SK-N-SH (cell line): ENCODE results near the gene TTC23L. TPM values are rescaled to one million over a fixed set of nuclear protein-coding genes. Genes with fewer than 3 reads are reported as not detected.

Experiments used
- CTCF ChIA-PET: fragments of 300-600, 350-600 bp; formaldehyde crosslinking; extraction: SDS; loops from one replicate; lab custom pipeline; 2021; lab: Yijun Ruan, JAX
- POLR2A ChIA-PET: fragments of 350-600 bp; sonication (Branson Sonifier 250); formaldehyde crosslinking; extraction: SDS; loops from one replicate; lab custom pipeline; 2020; ENCODE audit warnings: antibody characterized with exemption, inconsistent platforms; lab: Yijun Ruan, JAX
- DNase-seq: peaks from one replicate; pipeline ENCODE4 v3.0.0; 2012
- H2AFZ ChIP-seq: fragments of 200-600 bp; sonication (generic); 2 replicates; pipeline ENCODE4 v1.8.1; 2016; ENCODE audit warnings: antibody characterized with exemption, mild to moderate bottlenecking, low read depth
- H3F3A ChIP-seq: fragments of 200-600 bp; sonication (generic); replicated peaks from 2 replicates; pipeline ENCODE3; 2016; ENCODE audit warnings: antibody characterized with exemption, mild to moderate bottlenecking; ENCODE audit not compliant: insufficient read depth
- H3K27ac ChIP-seq, 2 experiments: fragments of 200-500 bp in 1 of 2; fragments of 200-600 bp in 1 of 2; sonication (Bioruptor generic) in 1 of 2; sonication (generic), shearing (Covaris generic) in 1 of 2; 2 replicates each; pipeline versions ENCODE4 v1.5.1 to v1.6.1; 2014 to 2016; ENCODE audit warnings: low read depth in 2 of 2, inconsistent platforms in 1 of 2, low read length in 1 of 2, mild to moderate bottlenecking in 1 of 2, mixed read lengths in 1 of 2
- H3K27me3 ChIP-seq: fragments of 200-600 bp; sonication (generic), shearing (Covaris generic); 2 replicates; pipeline ENCODE4 v1.6.1; 2016; ENCODE audit warnings: mixed run types; ENCODE audit not compliant: insufficient read depth
- H3K36me3 ChIP-seq, 2 experiments: fragments of 200-500 bp in 1 of 2; fragments of 200-600 bp in 1 of 2; sonication (Bioruptor generic) in 1 of 2; sonication (generic) in 1 of 2; replicated peaks in 1 of 2; 2 replicates each; pipeline versions ENCODE3 to v1.5.1; 2014 to 2016; ENCODE audit warnings: low read length in 1 of 2, mild to moderate bottlenecking in 1 of 2; ENCODE audit not compliant: insufficient read depth in 2 of 2, control insufficient read depth in 1 of 2
- H3K4me1 ChIP-seq, 2 experiments: fragments of 200-500 bp in 1 of 2; fragments of 200-600 bp in 1 of 2; sonication (Bioruptor generic) in 1 of 2; sonication (generic), shearing (Covaris generic) in 1 of 2; 2 replicates each; pipeline versions ENCODE4 v1.5.1 to v1.6.1; 2014 to 2016; ENCODE audit warnings: low read depth in 1 of 2, low read length in 1 of 2, mixed run types in 1 of 2; ENCODE audit not compliant: insufficient read depth in 2 of 2, control insufficient read depth in 1 of 2
- H3K4me2 ChIP-seq: fragments of 200-600 bp; sonication (generic), shearing (Covaris generic); 2 replicates; pipeline ENCODE4 v1.6.1; 2017; ENCODE audit warnings: mixed run types
- H3K4me3 ChIP-seq, 2 experiments: fragments of 200-500 bp in 1 of 2; fragments of 200-600 bp in 1 of 2; sonication (Bioruptor generic) in 1 of 2; sonication (generic), shearing (Covaris generic) in 1 of 2; 2 replicates each; pipeline versions ENCODE4 v1.5.1 to v1.8.1; 2014 to 2016; ENCODE audit warnings: low read depth in 2 of 2, inconsistent platforms in 1 of 2, low read length in 1 of 2, mild to moderate bottlenecking in 1 of 2, mixed read lengths in 1 of 2, moderate library complexity in 1 of 2
- H3K79me2 ChIP-seq: fragments of 200-600 bp; sonication (generic); 2 replicates; pipeline ENCODE4 v1.8.1; 2017; ENCODE audit warnings: mild to moderate bottlenecking; ENCODE audit not compliant: insufficient read depth
- H3K9ac ChIP-seq: fragments of 200-600 bp; sonication (generic); 2 replicates; pipeline ENCODE4 v1.6.1; 2017; ENCODE audit warnings: mixed run types
- H3K9me2 ChIP-seq: fragments of 200-600 bp; sonication (generic); 2 replicates; pipeline ENCODE4 v1.6.1; 2017; ENCODE audit warnings: mixed run types
- H3K9me3 ChIP-seq: fragments of 200-600 bp; sonication (generic); 2 replicates; pipeline ENCODE4 v1.6.1; 2017; ENCODE audit warnings: mixed run types, mild to moderate bottlenecking, moderate library complexity
- H4K20me1 ChIP-seq: fragments of 200-600 bp; sonication (generic); 2 replicates; pipeline ENCODE4 v1.6.1; 2017; ENCODE audit warnings: mild to moderate bottlenecking, mixed run types; ENCODE audit not compliant: insufficient read depth
- CHD2 ChIP-seq: fragments of 150-350 bp; IDR thresholded peaks from 2 replicates; pipeline ENCODE4 v1.6.1; 2018; ENCODE audit warnings: low read length; ENCODE audit not compliant: partially characterized antibody
- EZH2phosphoT487 ChIP-seq: fragments of 200-600 bp; sonication (generic); IDR thresholded peaks from 2 replicates; pipeline ENCODE4 v1.6.1; 2017; ENCODE audit warnings: low read depth, mixed run types, mild to moderate bottlenecking, antibody characterized with exemption, moderate library complexity, borderline replicate concordance
- FOSL2 ChIP-seq: IDR thresholded peaks from 2 replicates; pipeline ENCODE4 v1.4.0; 2012; ENCODE audit warnings: low read depth, mild to moderate bottlenecking, moderate library complexity, borderline replicate concordance
- FOXJ3 ChIP-seq: sonication (generic); formaldehyde crosslinking; IDR thresholded peaks from 2 replicates; pipeline ENCODE4 v1.5.1; 2020; ENCODE audit warnings: mild to moderate bottlenecking, missing genetic modification reagents
- FOXM1 ChIP-seq: IDR thresholded peaks from 2 replicates; pipeline ENCODE4 v1.4.0; 2012; ENCODE audit warnings: low read depth, mild to moderate bottlenecking
- GABPA ChIP-seq: IDR thresholded peaks from 2 replicates; pipeline ENCODE4 v1.4.0; 2012; ENCODE audit warnings: low read depth, mild to moderate bottlenecking
- GATA2 ChIP-seq: sonication (generic); formaldehyde crosslinking; IDR thresholded peaks from 2 replicates; pipeline ENCODE4 v1.5.0; 2020; ENCODE audit warnings: mild to moderate bottlenecking, missing genetic modification reagents
- MEF2A ChIP-seq: IDR thresholded peaks from 2 replicates; pipeline ENCODE4 v1.4.0; 2012; ENCODE audit warnings: low read depth, borderline replicate concordance
- MXI1 ChIP-seq: IDR thresholded peaks from 2 replicates; pipeline ENCODE4 v1.6.1; 2012; ENCODE audit warnings: mild to moderate bottlenecking, low read depth, low read length, improper control_type of control experiment
- PBX3 ChIP-seq: IDR thresholded peaks from 2 replicates; pipeline ENCODE4; 2012
- POLR2AphosphoS5 ChIP-seq: IDR thresholded peaks from 2 replicates; pipeline ENCODE4 v1.6.1; 2012; ENCODE audit warnings: low read depth, low read length
- TAF1 ChIP-seq: IDR thresholded peaks from 2 replicates; pipeline ENCODE4 v1.6.1; 2012; ENCODE audit warnings: low read depth, mild to moderate bottlenecking, low read length, moderate library complexity, borderline replicate concordance
- TCF12 ChIP-seq: IDR thresholded peaks from 2 replicates; pipeline ENCODE4 v1.4.0; 2012
- TEAD4 ChIP-seq: IDR thresholded peaks from 2 replicates; pipeline ENCODE4 v1.4.0; 2012; ENCODE audit warnings: mild to moderate bottlenecking, borderline replicate concordance; ENCODE audit not compliant: insufficient read depth
- USF2 ChIP-seq: fragments of 150-350 bp; IDR thresholded peaks from 2 replicates; pipeline ENCODE4 v1.6.1; 2017; ENCODE audit warnings: antibody characterized with exemption, low read length, low read depth, borderline replicate concordance
- YY1 ChIP-seq: IDR thresholded peaks from 2 replicates; pipeline ENCODE4 v1.4.0; 2012; ENCODE audit warnings: low read depth, mild to moderate bottlenecking
- ZBTB33 ChIP-seq: IDR thresholded peaks from 2 replicates; pipeline ENCODE4 v1.4.0; 2012; ENCODE audit warnings: low read depth, borderline replicate concordance
- WGBS: methylation state at CpG from one replicate; pipeline ENCODE4 v1.1.6; 2017; ENCODE audit warnings: low lambda C conversion rate; 5-methylcytosine and 5-hydroxymethylcytosine counted together
- polyA plus RNA-seq, 3 experiments: library from polyadenylated mRNA; depleted of rRNA; stranded (reverse); fragments of >200 nt; gene quantifications; 2 replicates each; pipeline ENCODE4 v1.2.3, GENCODE V29; 2012
- TF ChIP-seq, protein P1 (sequence below): IDR thresholded peaks from 2 replicates; pipeline ENCODE4 v1.6.1; 2012; ENCODE audit warnings: mild to moderate bottlenecking, low read depth, low read length, moderate library complexity
- TF ChIP-seq, protein P2 (sequence below): IDR thresholded peaks from 2 replicates; pipeline ENCODE4 v1.4.0; 2012; ENCODE audit warnings: low read depth

Gene TTC23L, protein sequence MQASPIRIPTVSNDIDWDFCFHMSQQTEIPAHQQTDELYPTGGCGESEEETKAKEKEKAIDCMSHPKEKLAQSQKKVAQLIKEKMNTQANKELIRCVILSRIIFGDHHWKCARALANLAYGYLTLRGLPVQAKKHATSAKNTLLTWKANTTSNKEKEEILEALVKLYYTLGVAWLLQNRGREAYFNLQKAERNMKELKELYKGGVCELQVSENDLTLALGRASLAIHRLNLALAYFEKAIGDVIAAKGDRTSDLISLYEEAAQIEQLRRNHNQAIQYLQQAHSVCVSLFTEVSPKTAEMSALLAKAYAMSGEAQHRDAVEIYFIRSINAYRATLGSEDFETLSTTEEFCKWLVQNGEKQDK
- 0.49 and 0.54 TPM in 2 replicates for polyA plus RNA-seq (2012; rRNA removed)
- 0.17 TPM in 2 replicates for polyA plus RNA-seq (2012; cell fraction: cytosol; rRNA removed)
- 0.54 and 1.0 TPM in 2 replicates for polyA plus RNA-seq (2012; cell fraction: nucleus; rRNA removed)

DNA sequence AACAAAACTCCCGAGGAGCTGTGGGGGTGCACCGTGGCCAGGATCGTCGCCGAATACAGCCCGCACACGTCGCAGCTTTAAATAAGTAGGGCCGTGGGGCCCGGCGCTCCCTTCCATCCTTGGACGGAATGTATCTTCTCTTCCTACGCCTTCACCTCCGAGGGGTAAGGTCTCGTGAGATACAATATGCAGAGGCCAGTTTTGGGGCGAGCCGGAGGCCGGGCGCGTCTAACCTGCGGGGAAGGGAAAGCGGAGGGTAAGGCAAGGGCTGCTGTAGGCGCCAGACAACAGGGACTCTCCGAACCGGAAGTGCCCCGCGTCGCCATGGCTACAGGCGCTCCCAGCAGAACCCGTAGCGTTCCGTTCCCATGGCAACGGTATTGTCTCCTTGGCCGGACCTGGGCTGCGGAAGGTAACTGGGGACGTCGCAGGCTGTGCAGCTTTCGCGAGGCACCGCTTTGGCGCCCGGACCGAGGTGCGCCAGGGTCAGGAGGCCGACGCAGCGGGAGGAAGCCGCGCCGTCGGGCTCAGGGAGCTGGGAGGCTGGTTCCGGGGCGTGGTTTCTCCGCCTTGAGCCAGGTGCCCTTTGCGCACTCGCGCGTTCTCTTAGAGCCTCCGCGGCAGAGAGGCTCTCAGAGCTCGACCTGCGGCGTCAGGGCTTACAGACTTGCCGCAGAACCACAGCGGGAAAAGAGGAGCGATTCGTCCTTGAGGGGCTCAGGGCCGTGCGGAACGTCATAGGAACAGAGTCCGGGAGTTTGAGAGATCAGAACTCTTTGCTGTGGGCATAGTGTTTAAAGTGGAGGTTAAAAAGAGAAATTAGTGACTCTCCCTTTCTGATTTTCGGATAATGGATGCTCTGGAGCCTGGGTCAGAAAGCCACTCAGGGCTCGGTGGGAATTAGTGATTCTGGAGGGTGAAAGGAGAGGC is at the start of gene TTC23L:
Gene TTC23L, plus strand, starts transcription at position 380 of the 930 bp plus-strand sequence. CDS start 1,508 bp downstream, outside the sequence.
- peak within 1 kb of the TSS; percentile 55 to 72 for H3K27ac ChIP-seq
- TF ChIP-seq PBX3: no peak
- peak; percentile 72 for TF ChIP-seq TAF1
- TF ChIP-seq ZBTB33: no peak
- no peak for TF ChIP-seq EZH2phosphoT487
- TF ChIP-seq MEF2A: no peak
- TF ChIP-seq MXI1: peak; percentile 77
- no peak for TF ChIP-seq GATA2 (CRISPR knock-in tag)
- peak; percentile 77 for TF ChIP-seq GABPA
- TF ChIP-seq, protein P1, sequence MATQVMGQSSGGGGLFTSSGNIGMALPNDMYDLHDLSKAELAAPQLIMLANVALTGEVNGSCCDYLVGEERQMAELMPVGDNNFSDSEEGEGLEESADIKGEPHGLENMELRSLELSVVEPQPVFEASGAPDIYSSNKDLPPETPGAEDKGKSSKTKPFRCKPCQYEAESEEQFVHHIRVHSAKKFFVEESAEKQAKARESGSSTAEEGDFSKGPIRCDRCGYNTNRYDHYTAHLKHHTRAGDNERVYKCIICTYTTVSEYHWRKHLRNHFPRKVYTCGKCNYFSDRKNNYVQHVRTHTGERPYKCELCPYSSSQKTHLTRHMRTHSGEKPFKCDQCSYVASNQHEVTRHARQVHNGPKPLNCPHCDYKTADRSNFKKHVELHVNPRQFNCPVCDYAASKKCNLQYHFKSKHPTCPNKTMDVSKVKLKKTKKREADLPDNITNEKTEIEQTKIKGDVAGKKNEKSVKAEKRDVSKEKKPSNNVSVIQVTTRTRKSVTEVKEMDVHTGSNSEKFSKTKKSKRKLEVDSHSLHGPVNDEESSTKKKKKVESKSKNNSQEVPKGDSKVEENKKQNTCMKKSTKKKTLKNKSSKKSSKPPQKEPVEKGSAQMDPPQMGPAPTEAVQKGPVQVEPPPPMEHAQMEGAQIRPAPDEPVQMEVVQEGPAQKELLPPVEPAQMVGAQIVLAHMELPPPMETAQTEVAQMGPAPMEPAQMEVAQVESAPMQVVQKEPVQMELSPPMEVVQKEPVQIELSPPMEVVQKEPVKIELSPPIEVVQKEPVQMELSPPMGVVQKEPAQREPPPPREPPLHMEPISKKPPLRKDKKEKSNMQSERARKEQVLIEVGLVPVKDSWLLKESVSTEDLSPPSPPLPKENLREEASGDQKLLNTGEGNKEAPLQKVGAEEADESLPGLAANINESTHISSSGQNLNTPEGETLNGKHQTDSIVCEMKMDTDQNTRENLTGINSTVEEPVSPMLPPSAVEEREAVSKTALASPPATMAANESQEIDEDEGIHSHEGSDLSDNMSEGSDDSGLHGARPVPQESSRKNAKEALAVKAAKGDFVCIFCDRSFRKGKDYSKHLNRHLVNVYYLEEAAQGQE: no peak
- TF ChIP-seq, protein P2, sequence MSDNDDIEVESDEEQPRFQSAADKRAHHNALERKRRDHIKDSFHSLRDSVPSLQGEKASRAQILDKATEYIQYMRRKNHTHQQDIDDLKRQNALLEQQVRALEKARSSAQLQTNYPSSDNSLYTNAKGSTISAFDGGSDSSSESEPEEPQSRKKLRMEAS: peak; percentile 69
- TF ChIP-seq FOXM1: no peak
- TF ChIP-seq FOXJ3 (CRISPR knock-in tag): 0 out of 2 replicates have a peak, but pooled peaks have one; percentile 39
- no peak for TF ChIP-seq TCF12
- TF ChIP-seq CHD2: peak; percentile 38
- TF ChIP-seq USF2: no peak
- peak; percentile 53; the same call in 1 of the 2 replicates for TF ChIP-seq YY1
- TF ChIP-seq TEAD4: no peak
- TF ChIP-seq POLR2AphosphoS5: peak; percentile 87
- TF ChIP-seq FOSL2: no peak

More for the DNA sequence above, at the start of gene TTC23L:
- Histone ChIP-seq H3K9me3 (no peaks in the 10 kb centered on the region), H3K4me1 (peaks cover 0 to 6% of the 10 kb centered on the region in 2 experiments; a peak in 1 of 4 replicates), H3K36me3 (peaks cover 0 to 6% of the 10 kb centered on the region in 2 experiments), H3K79me2 (no peaks in the 10 kb centered on the region), H3F3A (peaks cover 14% of the 10 kb centered on the region), H2AFZ (peak within 1 kb of the TSS; percentile 95), H3K4me2 (peak within 1 kb of the TSS; percentile 76), H3K9me2 (no peaks in the 10 kb centered on the region), H3K9ac (peak within 1 kb of the TSS; percentile 71), H3K4me3 (peak within 1 kb of the TSS; percentile 67 to 70), H3K27me3 (no peaks in the 10 kb centered on the region), H4K20me1 (no peaks in the 10 kb centered on the region)
- WGBS: 2% methylated on average over 32 of the region's 73 CpGs
- DNase-seq: peak; percentile 85
- ChIA-PET CTCF (interaction anchor here (0.6 to 0.8 kb wide), 2 partner anchors 345 to 1007 kb away, joined by 3 read pairs; no protein-coding TSS in a partner anchor), POLR2A (interaction anchor here (0.6 to 0.7 kb wide), 2 partner anchors 16 to 30 kb away, joined by 3 read pairs; no protein-coding TSS in a partner anchor)
